ENCODE measurements around the gene C12orf57.

Gene C12orf57

GRCh38 chr12:6929466-6930452 is 14.1 kb upstream of the C12orf57 start:
- no peaks in the 10 kb centered on the region for H3K9me3 ChIP-seq (ENCODE audit: control extremely low read depth in 1 of 5, control insufficient read depth in 4 of 5, insufficient read depth in 2 of 5, low read depth in 1 of 5, low read length in 4 of 5)
- peaks cover 3 to 14% (median 8%) of the 10 kb centered on the region in 4 experiments for H3K36me3 ChIP-seq (ENCODE audit: control insufficient read depth in 4 of 4, insufficient read depth in 4 of 4, low read length in 3 of 4)
- ChIA-PET CTCF (interaction anchor here (1.1 to 2.5 kb wide), 4 partner anchors 8 to 58 kb away, joined by 3 to 14 read pairs (median 5); no protein-coding TSS in a partner anchor), POLR2A (interaction anchor here (3.0 kb wide), 1 partner anchor 14 kb away, joined by 8 read pairs; the partner anchor contains the start of genes C12orf57 and RNU7-1)
- H3K4me1 ChIP-seq (ENCODE audit: control extremely low read depth in 1 of 4, control insufficient read depth in 4 of 4, insufficient read depth in 4 of 4, low read length in 3 of 4) = peaks cover 3 to 43% (median 42%) of the 10 kb centered on the region in 4 experiments
- peak overlapping the region in 1 of 2 experiments; percentile 73 for H3K27ac ChIP-seq (ENCODE audit: insufficient read depth in 1 of 2, low read depth in 1 of 2, low read length in 2 of 2, poor library complexity in 1 of 2, severe bottlenecking in 2 of 2)
- no peaks in the 10 kb centered on the region for H3K27me3 ChIP-seq (replicated peaks in 2 of 5; ENCODE audit: control insufficient read depth in 4 of 5, insufficient read depth in 5 of 5, low read length in 4 of 5)
- no peak for DNase-seq
- 97% methylated on average over 5 of the region's 7 CpGs for WGBS (ENCODE audit: insufficient coverage)
- H3K4me3 ChIP-seq (ENCODE audit: control insufficient read depth in 1 of 7, extremely low read depth in 1 of 7, insufficient read depth in 4 of 7, low read depth in 2 of 7, low read length in 6 of 7) = peak overlapping the region in 6 of 7 experiments; percentile 44 to 84 (median 74)

GRCh38 chr12:6932766-6933165 is 11.1 kb upstream of the C12orf57 start:
- DNase-seq = no peak
- no peaks in the 10 kb centered on the region for H3K9me3 ChIP-seq (ENCODE audit: control extremely low read depth in 1 of 5, control insufficient read depth in 4 of 5, insufficient read depth in 2 of 5, low read depth in 1 of 5, low read length in 4 of 5)
- POLR2A ChIA-PET = interaction anchor here (1.4 kb wide), 1 partner anchor 11 kb away, joined by 5 read pairs; the partner anchor contains the start of genes C12orf57 and RNU7-1
- no peak overlapping the region for H3K27ac ChIP-seq (ENCODE audit: insufficient read depth in 1 of 2, low read depth in 1 of 2, low read length in 2 of 2, poor library complexity in 1 of 2, severe bottlenecking in 2 of 2)
- H3K4me3 ChIP-seq (ENCODE audit: control insufficient read depth in 1 of 7, extremely low read depth in 1 of 7, insufficient read depth in 4 of 7, low read depth in 2 of 7, low read length in 6 of 7) = no peak overlapping the region
- CTCF ChIA-PET = interaction anchor here (1.0 to 1.9 kb wide), 4 partner anchors 9 to 63 kb away, joined by 3 to 5 read pairs (median 4); no protein-coding TSS in a partner anchor
- H3K27me3 ChIP-seq (replicated peaks in 2 of 5; ENCODE audit: control insufficient read depth in 4 of 5, insufficient read depth in 5 of 5, low read length in 4 of 5) = no peaks in the 10 kb centered on the region
- peaks cover 3 to 41% (median 33%) of the 10 kb centered on the region in 4 experiments for H3K4me1 ChIP-seq (ENCODE audit: control extremely low read depth in 1 of 4, control insufficient read depth in 4 of 4, insufficient read depth in 4 of 4, low read length in 3 of 4)
- WGBS (ENCODE audit: insufficient coverage) = 83% methylated on average over 1 of the region's 1 CpG
- peaks cover 3 to 31% (median 17%) of the 10 kb centered on the region in 4 experiments for H3K36me3 ChIP-seq (ENCODE audit: control insufficient read depth in 4 of 4, insufficient read depth in 4 of 4, low read length in 3 of 4)

GRCh38 chr12:6934110-6934509 is 9.7 kb upstream of the C12orf57 start:
- Histone ChIP-seq H3K9me3 (ENCODE audit: control extremely low read depth in 1 of 5, control insufficient read depth in 4 of 5, insufficient read depth in 2 of 5, low read depth in 1 of 5, low read length in 4 of 5) (no peaks in the 10 kb centered on the region), H3K27me3 (replicated peaks in 2 of 5; ENCODE audit: control insufficient read depth in 4 of 5, insufficient read depth in 5 of 5, low read length in 4 of 5) (no peaks in the 10 kb centered on the region), H3K36me3 (ENCODE audit: control insufficient read depth in 4 of 4, insufficient read depth in 4 of 4, low read length in 3 of 4) (peaks cover 3 to 32% (median 17%) of the 10 kb centered on the region in 4 experiments), H3K27ac (ENCODE audit: insufficient read depth in 1 of 2, low read depth in 1 of 2, low read length in 2 of 2, poor library complexity in 1 of 2, severe bottlenecking in 2 of 2) (no peak overlapping the region), H3K4me1 (ENCODE audit: control extremely low read depth in 1 of 4, control insufficient read depth in 4 of 4, insufficient read depth in 4 of 4, low read length in 3 of 4) (peaks cover 3 to 39% (median 34%) of the 10 kb centered on the region in 4 experiments), H3K4me3 (ENCODE audit: control insufficient read depth in 1 of 7, extremely low read depth in 1 of 7, insufficient read depth in 4 of 7, low read depth in 2 of 7, low read length in 6 of 7) (no peak overlapping the region)
- POLR2A ChIA-PET = no interaction called here
- 68% methylated on average over 4 of the region's 8 CpGs for WGBS (ENCODE audit: insufficient coverage)
- no peak for DNase-seq
- CTCF ChIA-PET = interaction anchor here (1.2 to 8.5 kb wide), 6 partner anchors 10 to 64 kb away, joined by 3 to 124 read pairs (median 8); partner anchors contain the start of genes C12orf57, RNU7-1 and SPSB2

GRCh38 chr12:6935371-6936193 is 8.2 kb upstream of the C12orf57 start:
- no peaks in the 10 kb centered on the region for H3K27me3 ChIP-seq (replicated peaks in 2 of 5; ENCODE audit: control insufficient read depth in 4 of 5, insufficient read depth in 5 of 5, low read length in 4 of 5)
- H3K27ac ChIP-seq (ENCODE audit: insufficient read depth in 1 of 2, low read depth in 1 of 2, low read length in 2 of 2, poor library complexity in 1 of 2, severe bottlenecking in 2 of 2) = peak overlapping the region in 1 of 2 experiments; percentile 58
- H3K4me3 ChIP-seq (ENCODE audit: control insufficient read depth in 1 of 7, extremely low read depth in 1 of 7, insufficient read depth in 4 of 7, low read depth in 2 of 7, low read length in 6 of 7) = peak overlapping the region in 1 of 7 experiments; percentile 11
- peaks cover 0 to 29% (median 27%) of the 10 kb centered on the region in 4 experiments for H3K4me1 ChIP-seq (ENCODE audit: control extremely low read depth in 1 of 4, control insufficient read depth in 4 of 4, insufficient read depth in 4 of 4, low read length in 3 of 4)
- CTCF ChIA-PET = interaction anchor here (0.9 to 8.5 kb wide), 8 partner anchors 10 to 173 kb away, joined by 3 to 124 read pairs (median 4); no protein-coding TSS in a partner anchor
- H3K36me3 ChIP-seq (ENCODE audit: control insufficient read depth in 4 of 4, insufficient read depth in 4 of 4, low read length in 3 of 4) = peaks cover 3 to 36% (median 21%) of the 10 kb centered on the region in 4 experiments
- DNase-seq = no peak
- POLR2A ChIA-PET = no interaction called here
- WGBS (ENCODE audit: insufficient coverage) = 91% methylated on average over 11 of the region's 14 CpGs
- H3K9me3 ChIP-seq (ENCODE audit: control extremely low read depth in 1 of 5, control insufficient read depth in 4 of 5, insufficient read depth in 2 of 5, low read depth in 1 of 5, low read length in 4 of 5) = no peaks in the 10 kb centered on the region

- DNase-seq = no peak
- WGBS (ENCODE audit: insufficient coverage) = 75% methylated on average over 2 of the region's 3 CpGs
- ChIA-PET CTCF (interaction anchor here (1.0 to 8.5 kb wide), 5 partner anchors 13 to 32 kb away, joined by 3 to 124 read pairs (median 3); no protein-coding TSS in a partner anchor), POLR2A (interaction anchor here (0.6 to 1.8 kb wide), 2 partner anchors 8 to 63 kb away, joined by 4 to 5 read pairs; partner anchors contain the start of genes ATN1 and SPSB2)
- Histone ChIP-seq H3K36me3 (ENCODE audit: control insufficient read depth in 4 of 4, insufficient read depth in 4 of 4, low read length in 3 of 4) (peaks cover 3 to 43% (median 25%) of the 10 kb centered on the region in 4 experiments), H3K4me1 (ENCODE audit: control extremely low read depth in 1 of 4, control insufficient read depth in 4 of 4, insufficient read depth in 4 of 4, low read length in 3 of 4) (peaks cover 0 to 29% (median 27%) of the 10 kb centered on the region in 4 experiments), H3K27ac (ENCODE audit: insufficient read depth in 1 of 2, low read depth in 1 of 2, low read length in 2 of 2, poor library complexity in 1 of 2, severe bottlenecking in 2 of 2) (peak overlapping the region in 1 of 2 experiments; percentile 58), H3K4me3 (ENCODE audit: control insufficient read depth in 1 of 7, extremely low read depth in 1 of 7, insufficient read depth in 4 of 7, low read depth in 2 of 7, low read length in 6 of 7) (peak overlapping the region in 3 of 7 experiments; percentile 11 to 87 (median 82)), H3K27me3 (replicated peaks in 2 of 5; ENCODE audit: control insufficient read depth in 4 of 5, insufficient read depth in 5 of 5, low read length in 4 of 5) (no peaks in the 10 kb centered on the region), H3K9me3 (ENCODE audit: control extremely low read depth in 1 of 5, control insufficient read depth in 4 of 5, insufficient read depth in 2 of 5, low read depth in 1 of 5, low read length in 4 of 5) (no peaks in the 10 kb centered on the region)
Observed at GRCh38 chr12:6936194-6936635, 7.6 kb upstream of the C12orf57 start.

All from common myeloid progenitor, CD34-positive (primary cell).